ENCODE data around the gene SIDT1. TPM values are rescaled to one million over a fixed set of nuclear protein-coding genes. Genes with fewer than 3 reads are reported as not detected.

Gene SIDT1
- total RNA-seq, 4 donors from 2014 or later: 0.13 to 2.7 (median 0.99) TPM

DNA sequence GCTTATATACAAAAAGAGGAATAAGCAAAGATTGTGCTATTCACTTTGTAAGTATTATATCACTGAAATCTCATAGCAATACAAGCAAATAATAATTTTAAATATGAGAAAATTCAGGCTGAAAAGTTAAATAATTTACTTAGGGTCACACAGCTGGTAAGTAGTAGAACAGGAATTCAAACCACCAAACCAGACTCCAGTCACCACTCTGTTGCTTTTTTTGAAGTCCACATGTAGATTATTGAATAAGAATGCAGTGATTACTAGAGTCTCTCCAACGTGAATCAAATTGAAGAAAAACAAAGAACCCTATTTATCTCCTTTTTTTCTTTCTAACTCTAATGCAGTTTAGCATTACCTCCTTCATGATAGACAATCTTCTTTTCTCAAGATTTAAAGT, 33.3 kb upstream of the SIDT1 start:
- WGBS, 2 donors: 16 to 38% methylated on average over 1 of the region's 1 CpG
- TF ChIP-seq POLR2A (IDR thresholded peaks at IDR 0.05) (no peak), CTCF (IDR thresholded peaks at IDR 0.05) (no peak)
- no peak overlapping the region for H3K4me3 ChIP-seq (ENCODE audit: low read depth, poor library complexity, severe bottlenecking)
- intact Hi-C loops (cut with DNase I; ENCODE audit: low total_unique reads): no loop called here
- DNase-seq (ENCODE audit: low spot score in 2 of 2): no peak

DNA sequence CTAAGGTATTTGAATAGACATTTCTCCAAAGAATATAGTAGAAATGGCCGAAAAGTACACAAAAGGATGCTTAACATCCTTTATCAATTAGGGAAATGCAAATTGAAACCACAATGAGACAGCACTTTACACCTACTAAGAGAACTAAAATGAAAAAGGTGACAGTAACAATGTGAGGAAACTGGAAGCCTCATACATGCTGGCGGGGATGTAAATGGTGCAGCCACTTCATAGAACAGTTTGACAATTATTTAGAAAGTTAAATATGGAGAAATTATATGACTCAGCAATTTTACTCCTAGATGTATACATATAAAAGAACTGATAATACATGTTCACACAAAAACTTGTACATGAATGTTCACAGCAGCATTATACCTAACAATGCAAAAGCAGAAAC, 30.8 kb upstream of the SIDT1 start:
- 88 to 89% methylated on average over 2 of the region's 2 CpGs for WGBS, 2 donors
- intact Hi-C loops (cut with DNase I; ENCODE audit: low total_unique reads): no loop called here
- TF ChIP-seq CTCF (IDR thresholded peaks at IDR 0.05) (no peak), POLR2A (IDR thresholded peaks at IDR 0.05) (no peak)
- DNase-seq (ENCODE audit: low spot score in 2 of 2): no peak
- no peak overlapping the region for H3K4me3 ChIP-seq (ENCODE audit: low read depth, poor library complexity, severe bottlenecking)

GRCh38 chr3:113505867-113506266, 26.5 kb upstream of the SIDT1 start:
- intact Hi-C loops (cut with DNase I; ENCODE audit: low total_unique reads): no loop called here
- DNase-seq (ENCODE audit: low spot score in 2 of 2): no peak
- WGBS, 2 donors: 90 to 91% methylated on average over 3 of the region's 3 CpGs
- TF ChIP-seq CTCF (IDR thresholded peaks at IDR 0.05) (no peak), POLR2A (IDR thresholded peaks at IDR 0.05) (no peak)
- no peak overlapping the region for H3K4me3 ChIP-seq (ENCODE audit: low read depth, poor library complexity, severe bottlenecking)

- H3K4me3 ChIP-seq (ENCODE audit: low read depth, poor library complexity, severe bottlenecking): no peak overlapping the region
- no peak for DNase-seq (ENCODE audit: low spot score in 2 of 2)
- WGBS, 2 donors: 56 to 73% methylated on average over 4 of the region's 4 CpGs
- TF ChIP-seq POLR2A (IDR thresholded peaks at IDR 0.05): no peak
- TF ChIP-seq CTCF (IDR thresholded peaks at IDR 0.05): no peak
- intact Hi-C loops (cut with DNase I; ENCODE audit: low total_unique reads): no loop called here
Measured at GRCh38 chr3:113507501-113508067, 24.8 kb upstream of the SIDT1 start.

DNA sequence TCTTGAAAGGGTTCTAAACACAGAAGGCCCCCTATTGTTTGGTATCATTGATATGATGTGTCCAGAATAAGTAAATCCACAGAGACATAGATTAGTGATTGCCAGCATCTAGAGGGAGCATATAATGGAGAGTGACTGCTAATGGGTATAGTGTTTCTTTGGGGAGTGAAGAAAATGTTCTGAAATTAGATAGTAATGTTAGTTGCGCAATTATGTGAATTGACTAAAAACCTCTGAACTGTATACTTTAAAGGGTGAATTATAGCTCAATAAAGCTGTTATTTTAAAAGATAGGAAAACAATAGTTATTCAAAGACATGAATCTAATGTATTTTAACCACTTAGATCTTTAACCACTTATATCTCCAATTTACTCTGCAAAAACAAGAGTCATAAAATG, 23.4 kb upstream of the SIDT1 start:
- H3K4me3 ChIP-seq (ENCODE audit: low read depth, poor library complexity, severe bottlenecking): no peak overlapping the region
- DNase-seq (ENCODE audit: low spot score in 2 of 2): no peak
- intact Hi-C loops (cut with DNase I; ENCODE audit: low total_unique reads): no loop called here
- 46 to 47% methylated on average over 1 of the region's 1 CpG for WGBS, 2 donors
- TF ChIP-seq CTCF (IDR thresholded peaks at IDR 0.05): no peak
- TF ChIP-seq POLR2A (IDR thresholded peaks at IDR 0.05): no peak

GRCh38 chr3:113514265-113514769, 18.0 kb upstream of the SIDT1 start:
- intact Hi-C loops (cut with DNase I; ENCODE audit: low total_unique reads): no loop called here
- 1% methylated on average over 9 of the region's 9 CpGs for WGBS, 2 donors
- no peak for DNase-seq (ENCODE audit: low spot score in 2 of 2)

More at GRCh38 chr3:113514265-113514769, 18.0 kb upstream of the SIDT1 start:
- TF ChIP-seq CTCF (IDR thresholded peaks at IDR 0.05) (no peak), POLR2A (IDR thresholded peaks at IDR 0.05) (no peak)
- H3K4me3 ChIP-seq (ENCODE audit: low read depth, poor library complexity, severe bottlenecking): peak overlapping the region; percentile 78
